Activated naive CD4-positive, alpha-beta T cell treated with anti-CD3 and anti-CD28 coated beads for 36 hours (primary cell): ENCODE measurements around the gene DARS1. TPM values are rescaled to one million over a fixed set of nuclear protein-coding genes. Genes with fewer than 3 reads are reported as not detected.

Experiments used
- CTCF ChIA-PET: fragments of 350-600 bp; sonication (Branson Sonifier 250); formaldehyde crosslinking; loops from one replicate; lab custom pipeline; 2021; ENCODE audit warnings: antibody characterized with exemption; lab: Charles Lee
- DNase-seq: peaks from one replicate; pipeline ENCODE4 v3.0.0-alpha.2; 2020
- H3K27ac Mint-ChIP-seq: one replicate; pipeline ENCODE4 v1.8.0; 2021; ENCODE audit warnings: mild to moderate bottlenecking, mixed read lengths
- H3K27me3 Mint-ChIP-seq: one replicate; pipeline ENCODE4 v1.8.0; 2021; ENCODE audit warnings: low read depth, mixed read lengths
- H3K36me3 Mint-ChIP-seq: one replicate; pipeline ENCODE4 v1.8.0; 2021; ENCODE audit warnings: low read depth, mixed read lengths
- H3K4me1 Mint-ChIP-seq: one replicate; pipeline ENCODE4 v1.8.0; 2021; ENCODE audit warnings: low read depth, mixed read lengths
- H3K4me3 Mint-ChIP-seq: one replicate; pipeline ENCODE4 v1.8.0; 2021; ENCODE audit warnings: mild to moderate bottlenecking, moderate library complexity, mixed read lengths
- H3K9me3 Mint-ChIP-seq: one replicate; pipeline ENCODE4 v1.8.0; 2021; ENCODE audit warnings: mixed read lengths
- intact Hi-C: fragments of 100-400 bp; cut with micrococcal nuclease; formaldehyde crosslinking; loops from one replicate; pipeline ENCODE4 v1.15.1; 2023
- total RNA-seq, 2 experiments: library from RNA; stranded (reverse); gene quantifications; one replicate each; pipeline ENCODE4 v1.2.3, GENCODE V29; 2021

The DARS1 gene
- total RNA-seq, 2 experiments from 2014 or later, result 161 to 177 TPM

GRCh38 chr2:136014411-136014810 lies 29.0 kb upstream of the DARS1 start:
- Mint-ChIP-seq H3K36me3 (no peaks in the 10 kb centered on the region), H3K4me3 (no peak overlapping the region), H3K27me3 (no peaks in the 10 kb centered on the region), H3K27ac (no peak overlapping the region), H3K4me1 (peaks cover 3% of the 10 kb centered on the region), H3K9me3 (no peaks in the 10 kb centered on the region)
- no peak for DNase-seq
- CTCF ChIA-PET, result interaction anchor here (1.0 kb wide), 1 partner anchor 42 kb away, joined by 3 read pairs; no protein-coding TSS in a partner anchor
- intact Hi-C loops, result no loop called here

- DNase-seq, result no peak
- CTCF ChIA-PET, result interaction anchor here (1.0 kb wide), 1 partner anchor 42 kb away, joined by 3 read pairs; no protein-coding TSS in a partner anchor
- no peaks in the 10 kb centered on the region for H3K4me1 Mint-ChIP-seq
- no peaks in the 10 kb centered on the region for H3K36me3 Mint-ChIP-seq
- no peaks in the 10 kb centered on the region for H3K27me3 Mint-ChIP-seq
- H3K27ac Mint-ChIP-seq, result no peak overlapping the region
- no peak overlapping the region for H3K4me3 Mint-ChIP-seq
- intact Hi-C loops, result no loop called here
- no peaks in the 10 kb centered on the region for H3K9me3 Mint-ChIP-seq
These were observed 28.5 kb upstream of the DARS1 start for GRCh38 chr2:136013955-136014354.

GRCh38 chr2:136013136-136013685 lies 27.8 kb upstream of the DARS1 start:
- Mint-ChIP-seq H3K9me3 (no peaks in the 10 kb centered on the region), H3K27me3 (no peaks in the 10 kb centered on the region), H3K4me3 (no peak overlapping the region), H3K36me3 (no peaks in the 10 kb centered on the region), H3K27ac (no peak overlapping the region), H3K4me1 (peaks cover 5% of the 10 kb centered on the region)
- CTCF ChIA-PET, result interaction anchor here (1.0 kb wide), 1 partner anchor 43 kb away, joined by 3 read pairs; no protein-coding TSS in a partner anchor
- no peak for DNase-seq
- intact Hi-C loops, result no loop called here

- Mint-ChIP-seq H3K27ac (no peak overlapping the region), H3K36me3 (no peaks in the 10 kb centered on the region), H3K4me1 (peaks cover 11% of the 10 kb centered on the region), H3K4me3 (no peak overlapping the region), H3K9me3 (no peaks in the 10 kb centered on the region), H3K27me3 (no peaks in the 10 kb centered on the region)
- intact Hi-C loops, result no loop called here
- CTCF ChIA-PET, result no interaction called here
- no peak for DNase-seq
These were observed 26.9 kb upstream of the DARS1 start for GRCh38 chr2:136012315-136012714.

GRCh38 chr2:136010126-136010525 lies 24.7 kb upstream of the DARS1 start:
- DNase-seq, result no peak
- no peaks in the 10 kb centered on the region for H3K27me3 Mint-ChIP-seq
- intact Hi-C loops, result no loop called here
- H3K9me3 Mint-ChIP-seq, result no peaks in the 10 kb centered on the region
- no peak overlapping the region for H3K4me3 Mint-ChIP-seq
- H3K27ac Mint-ChIP-seq, result no peak overlapping the region
- H3K4me1 Mint-ChIP-seq, result peaks cover 28% of the 10 kb centered on the region
- no peaks in the 10 kb centered on the region for H3K36me3 Mint-ChIP-seq
- CTCF ChIA-PET, result interaction anchor here (1.0 kb wide), 1 partner anchor 58 kb away, joined by 4 read pairs; no protein-coding TSS in a partner anchor

GRCh38 chr2:136008205-136008865 lies 22.9 kb upstream of the DARS1 start:
- CTCF ChIA-PET, result interaction anchor here (0.7 to 0.8 kb wide), 2 partner anchors 54 to 129 kb away, joined by 3 to 5 read pairs; no protein-coding TSS in a partner anchor
- H3K27me3 Mint-ChIP-seq, result no peaks in the 10 kb centered on the region
- peak; percentile 73 for DNase-seq
- H3K27ac Mint-ChIP-seq, result peak overlapping the region; percentile 15
- H3K4me3 Mint-ChIP-seq, result no peak overlapping the region
- H3K36me3 Mint-ChIP-seq, result peaks cover 3% of the 10 kb centered on the region
- H3K9me3 Mint-ChIP-seq, result no peaks in the 10 kb centered on the region
- intact Hi-C loops, result loop anchor here (2.0 kb wide), 1 partner anchor 108 kb away; no protein-coding TSS in a partner anchor
- peaks cover 38% of the 10 kb centered on the region for H3K4me1 Mint-ChIP-seq

- Mint-ChIP-seq H3K27ac (no peak overlapping the region), H3K4me3 (no peak overlapping the region), H3K27me3 (no peaks in the 10 kb centered on the region), H3K9me3 (no peaks in the 10 kb centered on the region), H3K4me1 (peaks cover 38% of the 10 kb centered on the region), H3K36me3 (peaks cover 3% of the 10 kb centered on the region)
- intact Hi-C loops, result no loop called here
- CTCF ChIA-PET, result interaction anchor here (1.0 kb wide), 1 partner anchor 10 kb away, joined by 3 read pairs; no protein-coding TSS in a partner anchor
- no peak for DNase-seq
These were observed 21.2 kb upstream of the DARS1 start for GRCh38 chr2:136006658-136007057.

- intact Hi-C loops, result loop anchor here (1.0 to 2.0 kb wide), 5 partner anchors 20 to 377 kb away; partner anchors contain the start of gene DARS1
- no peaks in the 10 kb centered on the region for H3K9me3 Mint-ChIP-seq
- peak overlapping the region; percentile 3 for H3K27ac Mint-ChIP-seq
- H3K36me3 Mint-ChIP-seq, result peaks cover 3% of the 10 kb centered on the region
- H3K4me3 Mint-ChIP-seq, result no peak overlapping the region
- H3K27me3 Mint-ChIP-seq, result no peaks in the 10 kb centered on the region
- H3K4me1 Mint-ChIP-seq, result peaks cover 43% of the 10 kb centered on the region
- DNase-seq, result peak; percentile 54
- CTCF ChIA-PET, result interaction anchor here (1.1 to 1.7 kb wide), 2 partner anchors 51 to 63 kb away, joined by 5 to 6 read pairs; no protein-coding TSS in a partner anchor
These were observed 20.2 kb upstream of the DARS1 start for GRCh38 chr2:136005462-136006196.

- Mint-ChIP-seq H3K4me3 (no peak overlapping the region), H3K27me3 (no peaks in the 10 kb centered on the region), H3K27ac (no peak overlapping the region), H3K36me3 (peaks cover 3% of the 10 kb centered on the region), H3K9me3 (no peaks in the 10 kb centered on the region), H3K4me1 (peaks cover 46% of the 10 kb centered on the region)
- DNase-seq, result no peak
- CTCF ChIA-PET, result interaction anchor here (1.1 to 1.7 kb wide), 2 partner anchors 52 to 64 kb away, joined by 5 to 6 read pairs; no protein-coding TSS in a partner anchor
- intact Hi-C loops, result loop anchor here (1.0 to 2.0 kb wide), 5 partner anchors 20 to 377 kb away; partner anchors contain the start of gene DARS1
These were observed 19.5 kb upstream of the DARS1 start for GRCh38 chr2:136004965-136005364.

GRCh38 chr2:136001131-136001530 lies 15.7 kb upstream of the DARS1 start:
- Mint-ChIP-seq H3K36me3 (peaks cover 3% of the 10 kb centered on the region), H3K4me3 (no peak overlapping the region), H3K9me3 (no peaks in the 10 kb centered on the region), H3K27ac (no peak overlapping the region), H3K4me1 (peaks cover 32% of the 10 kb centered on the region), H3K27me3 (no peaks in the 10 kb centered on the region)
- no peak for DNase-seq
- intact Hi-C loops, result no loop called here
- CTCF ChIA-PET, result no interaction called here

GRCh38 chr2:136000502-136000901 lies 15.1 kb upstream of the DARS1 start:
- Mint-ChIP-seq H3K27me3 (no peaks in the 10 kb centered on the region), H3K4me1 (peaks cover 26% of the 10 kb centered on the region), H3K27ac (no peak overlapping the region), H3K9me3 (peaks cover 2% of the 10 kb centered on the region), H3K36me3 (peaks cover 3% of the 10 kb centered on the region), H3K4me3 (no peak overlapping the region)
- no peak for DNase-seq
- CTCF ChIA-PET, result no interaction called here
- intact Hi-C loops, result no loop called here

GRCh38 chr2:135999899-136000298 lies 14.5 kb upstream of the DARS1 start:
- Mint-ChIP-seq H3K27me3 (no peaks in the 10 kb centered on the region), H3K4me1 (peaks cover 22% of the 10 kb centered on the region), H3K36me3 (peaks cover 3% of the 10 kb centered on the region), H3K4me3 (no peak overlapping the region), H3K27ac (no peak overlapping the region), H3K9me3 (peaks cover 2% of the 10 kb centered on the region)
- DNase-seq, result no peak
- intact Hi-C loops, result no loop called here
- CTCF ChIA-PET, result no interaction called here
